GM20000 (cell line): ENCODE results near the gene CLEC6A.

Experiments
- DNase-seq: peaks from one replicate; pipeline ENCODE4 v3.0.0; 2012; ENCODE audit warnings: low spot score
- CTCF ChIP-seq: IDR thresholded peaks from 2 replicates; pipeline ENCODE4 v1.5.1; 2012; ENCODE audit warnings: mild to moderate bottlenecking, control low read depth; ENCODE audit errors: extremely low read depth, missing control alignments

The CLEC6A gene

GRCh38 chr12:8519171-8519570 is 63.4 kb downstream of the CLEC6A start:
- TF ChIP-seq CTCF = no peak
- DNase-seq = no peak

- no peak for DNase-seq
- no peak for TF ChIP-seq CTCF
These were observed 71.7 kb downstream of the CLEC6A start for GRCh38 chr12:8527250-8528130.
